GM19240 (cell line): Measurements from ENCODE around the gene SKIC8.
"Not testable (repeated sequence)": the region's sequence is repeated elsewhere in the genome, so short reads cannot be mapped to it uniquely, and the experiment has no call there.

ENCODE experiments used
- DNase-seq: peaks from one replicate; pipeline ENCODE4 v3.0.0; 2011; ENCODE audit warnings: low spot score; ENCODE audit not compliant: insufficient read length

The SKIC8 gene

DNA sequence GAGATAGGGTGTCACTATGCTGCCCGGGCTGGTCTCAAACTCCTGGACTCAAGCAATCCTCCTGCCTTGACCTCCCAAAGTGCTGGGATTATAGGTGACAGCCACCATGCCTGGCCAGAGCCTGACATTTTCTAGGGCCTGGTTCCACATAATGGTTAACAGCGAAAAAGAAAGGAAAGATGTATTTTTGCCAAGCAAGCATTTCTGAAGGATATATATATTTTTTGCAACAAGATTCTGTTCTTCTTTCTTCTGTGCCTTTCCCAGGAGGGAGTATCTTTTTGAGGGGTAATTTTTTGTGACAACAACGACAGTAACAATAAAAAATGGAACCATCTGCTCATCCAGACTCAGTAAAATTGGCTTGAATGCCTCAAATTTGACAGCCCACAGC lies 43.4 kb downstream of the SKIC8 start:
- no peak for DNase-seq

- DNase-seq, result no peak
These were observed 43.9 kb downstream of the SKIC8 start for GRCh38 chr15:78255421-78256043.

- no peak for DNase-seq
These were observed 48.3 kb downstream of the SKIC8 start for GRCh38 chr15:78251136-78251535.

DNA sequence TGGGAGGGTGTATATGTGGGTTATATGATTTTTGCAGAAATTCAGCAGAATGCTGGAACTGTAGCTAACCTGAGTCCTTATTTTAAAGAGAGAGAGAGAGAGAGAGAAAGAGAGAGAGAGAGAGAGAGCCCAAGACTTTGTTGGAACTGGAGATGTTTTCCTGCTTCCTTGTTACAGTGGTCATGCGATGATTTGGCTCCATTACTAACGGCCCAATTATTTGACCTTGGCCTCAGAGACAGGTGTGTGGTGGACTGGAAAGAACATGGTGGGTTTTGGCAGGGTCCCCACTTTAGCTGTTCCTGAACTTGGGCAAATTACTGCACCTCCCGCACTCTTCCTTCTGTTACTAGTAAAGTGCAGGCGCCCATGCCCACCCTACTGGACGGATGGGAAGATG lies 50.3 kb downstream of the SKIC8 start:
- DNase-seq, result no peak

DNA sequence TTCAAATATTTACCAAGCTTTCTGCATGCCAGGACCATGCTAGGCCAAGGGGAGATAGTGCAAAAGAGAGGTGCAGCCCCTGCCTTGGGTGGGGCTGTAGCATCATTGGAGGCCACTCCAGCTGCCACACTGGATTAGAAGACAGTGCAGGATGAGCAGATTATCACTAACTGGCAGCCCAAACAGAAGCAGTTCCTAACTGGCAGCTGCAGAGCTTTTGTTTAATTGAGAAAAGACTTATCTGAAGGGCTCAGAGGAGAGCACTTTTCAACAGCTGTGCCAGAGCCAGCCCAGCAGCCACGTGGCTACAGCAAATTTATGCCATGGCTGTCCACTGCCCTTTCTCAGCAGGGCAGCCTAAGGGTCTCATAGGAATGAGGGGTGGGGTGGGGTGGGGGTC lies 51.5 kb downstream of the SKIC8 start:
- DNase-seq, result no peak

DNA sequence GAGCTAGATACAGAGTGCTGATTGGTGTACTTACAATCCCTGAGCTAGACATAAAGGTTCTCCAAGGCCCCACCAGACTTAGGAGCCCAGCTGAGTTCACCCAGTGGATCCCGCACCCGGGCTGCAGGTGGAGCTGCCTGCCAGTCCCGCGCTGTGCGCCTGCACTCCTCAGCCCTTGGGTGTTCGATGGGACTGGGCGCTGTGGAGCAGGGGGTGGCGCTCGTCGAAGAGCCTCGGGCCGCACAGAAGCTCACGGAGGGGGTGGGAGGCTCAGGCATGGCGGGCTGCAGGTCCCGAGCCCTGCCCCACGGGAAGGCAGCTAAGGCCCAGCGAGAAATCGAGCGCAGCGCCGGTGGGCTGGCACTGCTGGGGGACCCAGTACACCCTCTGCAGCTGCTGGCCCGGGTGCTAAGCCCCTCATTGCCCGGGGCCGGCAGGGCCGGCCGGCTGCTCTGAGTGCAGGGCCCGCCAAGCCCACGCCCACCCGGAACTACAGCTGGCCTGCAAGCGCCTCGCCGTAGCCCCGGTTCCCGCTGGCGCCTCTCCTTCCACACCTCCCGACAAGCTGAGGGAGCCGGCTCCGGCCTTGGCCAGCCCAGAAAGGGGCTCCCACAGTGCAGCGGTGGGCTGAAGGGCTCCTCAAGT lies 53.3 kb downstream of the SKIC8 start:
- not testable (repeated sequence) for DNase-seq

DNA sequence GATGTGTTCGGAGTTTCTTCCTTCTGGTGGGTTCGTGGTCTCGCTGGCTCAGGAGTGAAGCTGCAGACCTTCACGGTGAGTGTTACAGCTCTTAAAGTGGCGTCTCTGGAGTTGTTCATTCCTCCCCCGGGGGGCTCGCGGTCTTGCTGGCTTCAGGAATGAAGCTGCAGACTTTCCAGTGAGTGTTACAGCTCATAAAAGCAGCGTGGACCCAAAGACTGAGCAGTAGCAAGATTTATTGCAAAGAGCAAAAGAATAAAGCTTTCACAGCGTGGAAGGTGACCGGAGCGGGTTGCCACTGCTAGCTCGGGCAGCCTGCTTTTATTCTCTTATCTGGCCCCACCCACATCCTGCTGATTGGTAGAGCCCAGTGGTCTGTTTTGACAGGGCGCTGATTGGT lies 54.0 kb downstream of the SKIC8 start:
- not testable (repeated sequence) for DNase-seq

GRCh38 chr15:78244893-78245292 lies 54.5 kb downstream of the SKIC8 start:
- no peak for DNase-seq

DNA sequence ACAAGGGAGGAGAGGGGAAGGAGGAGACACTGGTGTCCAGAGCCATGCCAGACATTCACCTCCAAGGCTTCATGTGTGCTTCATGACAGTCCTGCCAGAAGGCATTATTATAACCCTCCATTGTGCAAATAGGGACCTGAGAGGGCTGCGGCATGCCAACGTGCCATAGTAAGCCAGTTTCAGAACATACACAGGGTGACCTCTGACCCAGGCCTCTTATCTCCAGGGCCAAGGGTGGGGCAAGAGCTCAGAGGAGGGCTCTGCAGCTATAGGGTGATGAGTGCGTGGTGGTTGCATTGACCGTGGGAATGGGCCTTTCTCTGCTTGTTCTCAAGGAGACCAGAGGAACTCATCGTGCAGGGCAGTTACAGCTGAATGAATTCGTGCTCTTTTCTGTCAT lies 55.3 kb downstream of the SKIC8 start:
- no peak for DNase-seq

DNA sequence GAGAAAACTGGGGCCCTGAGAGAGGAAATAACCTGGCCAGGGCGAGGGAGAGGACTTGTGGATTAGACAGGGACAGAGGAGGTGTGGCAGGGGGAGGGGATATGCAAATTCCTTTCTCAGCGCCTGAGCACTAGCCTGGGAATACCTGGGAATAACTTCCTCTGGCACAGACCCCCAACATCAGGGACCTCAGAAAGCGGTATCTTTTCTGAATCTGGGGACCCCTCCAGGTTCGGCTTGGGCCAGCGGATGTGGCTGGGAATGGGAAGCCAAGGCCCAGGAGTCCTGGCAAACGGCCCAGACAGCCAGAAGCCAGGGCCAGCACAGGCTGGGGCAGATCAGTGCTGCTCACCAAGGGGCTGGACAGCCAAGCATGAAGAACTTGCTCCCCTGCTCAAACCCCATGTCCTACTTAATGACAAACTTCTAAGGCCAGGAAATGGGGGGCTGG lies 55.9 kb downstream of the SKIC8 start:
- no peak for DNase-seq

DNA sequence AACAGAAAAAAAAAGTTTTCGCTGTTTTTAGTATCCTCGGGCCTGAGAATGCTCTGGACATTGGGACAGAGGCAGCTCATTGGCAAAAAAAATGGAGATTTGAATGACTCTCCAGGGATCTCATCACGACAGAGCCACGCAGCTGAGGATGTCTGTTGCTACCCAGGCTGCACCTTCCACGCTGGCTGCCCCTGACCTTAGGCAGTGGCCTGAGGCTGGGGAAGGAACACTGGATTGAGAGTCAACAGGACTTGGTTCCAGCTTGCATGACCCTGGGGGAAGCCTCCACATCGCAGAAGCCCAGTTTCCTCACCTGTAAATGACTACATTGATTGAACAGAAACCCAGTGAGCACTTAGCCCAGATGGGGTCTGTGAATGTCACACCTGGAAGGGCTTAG lies 56.4 kb downstream of the SKIC8 start:
- DNase-seq, result no peak

DNA sequence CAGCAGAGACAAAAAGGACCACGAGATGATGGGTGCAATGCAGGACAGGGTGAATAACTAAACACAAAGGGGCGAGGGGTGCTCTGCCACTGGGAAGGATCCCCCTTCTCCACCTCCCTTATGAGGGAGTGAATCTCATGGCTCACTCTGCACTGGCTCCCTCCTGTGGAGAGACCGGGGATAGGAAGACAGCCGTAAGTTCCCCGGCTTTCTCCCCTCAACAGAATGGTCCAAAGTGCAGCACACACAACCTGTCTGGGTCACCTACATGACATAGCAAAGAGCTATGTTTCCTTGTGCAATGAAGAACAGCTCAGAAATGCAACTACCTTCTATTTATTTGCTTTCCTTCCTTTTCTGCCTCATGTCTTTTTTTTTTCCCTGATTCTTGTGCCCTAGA lies 57.3 kb downstream of the SKIC8 start:
- DNase-seq, result no peak

DNA sequence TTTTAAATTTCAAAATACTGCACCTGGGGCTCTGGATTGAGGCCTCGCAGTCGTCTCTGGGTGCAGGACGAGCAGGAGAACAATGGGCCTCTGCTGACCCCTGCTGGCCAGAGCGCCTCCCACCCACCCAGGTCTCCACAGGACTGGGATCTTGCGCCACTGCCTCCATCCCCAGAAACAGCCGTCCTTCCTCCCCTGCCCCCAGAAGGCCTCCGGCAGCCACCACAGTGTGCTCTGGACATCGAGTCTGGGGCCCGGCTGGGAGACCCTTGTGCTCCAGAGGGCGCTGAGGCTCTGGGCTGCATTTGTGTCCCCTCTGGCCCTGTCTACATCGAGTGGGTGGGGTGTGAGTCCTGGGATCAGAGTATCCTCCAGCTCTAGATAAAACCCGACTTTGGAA lies 58.4 kb downstream of the SKIC8 start:
- peak; percentile 91 for DNase-seq

GRCh38 chr15:78239811-78240210 lies 59.6 kb downstream of the SKIC8 start:
- DNase-seq, result no peak

DNA sequence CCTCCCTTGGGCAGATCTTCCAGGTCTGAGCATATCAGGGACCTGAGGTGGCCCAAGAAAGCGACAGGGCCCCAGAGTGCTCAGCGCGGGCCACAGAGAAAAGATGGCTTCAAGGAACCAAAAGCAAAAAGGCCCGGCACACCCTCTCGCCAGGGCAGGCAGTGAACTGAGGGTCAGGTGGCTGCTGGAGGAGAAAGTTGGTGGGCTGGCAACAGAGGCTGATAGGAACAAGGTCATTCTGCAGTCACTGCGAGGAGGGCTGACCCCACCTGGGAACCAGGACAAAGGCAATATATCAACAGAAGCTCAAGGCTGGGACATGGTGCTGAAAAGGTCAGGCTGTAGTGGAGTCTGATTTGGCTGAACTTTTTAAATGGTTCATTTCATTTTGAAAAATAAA lies 62.3 kb downstream of the SKIC8 start:
- DNase-seq, result no peak

DNA sequence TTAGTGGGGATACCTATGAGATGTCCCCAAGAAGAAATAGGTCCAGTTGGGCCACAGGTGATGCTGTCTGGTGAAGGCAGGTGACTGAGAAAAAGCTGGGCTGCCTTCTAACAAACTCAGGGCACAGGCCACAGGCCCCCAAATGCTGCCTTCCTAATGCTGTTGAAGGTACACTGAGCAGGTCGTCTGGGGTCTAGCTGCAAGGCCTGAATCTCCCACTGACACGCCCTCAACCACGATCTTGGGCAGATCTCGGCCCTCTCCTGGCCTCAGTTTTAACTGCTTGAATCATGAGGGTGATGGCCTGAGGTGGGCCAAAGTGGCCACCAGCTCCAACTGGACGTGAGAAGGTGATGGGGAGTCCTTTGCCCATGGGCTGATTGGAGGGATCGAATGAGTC lies 62.9 kb downstream of the SKIC8 start:
- no peak for DNase-seq

DNA sequence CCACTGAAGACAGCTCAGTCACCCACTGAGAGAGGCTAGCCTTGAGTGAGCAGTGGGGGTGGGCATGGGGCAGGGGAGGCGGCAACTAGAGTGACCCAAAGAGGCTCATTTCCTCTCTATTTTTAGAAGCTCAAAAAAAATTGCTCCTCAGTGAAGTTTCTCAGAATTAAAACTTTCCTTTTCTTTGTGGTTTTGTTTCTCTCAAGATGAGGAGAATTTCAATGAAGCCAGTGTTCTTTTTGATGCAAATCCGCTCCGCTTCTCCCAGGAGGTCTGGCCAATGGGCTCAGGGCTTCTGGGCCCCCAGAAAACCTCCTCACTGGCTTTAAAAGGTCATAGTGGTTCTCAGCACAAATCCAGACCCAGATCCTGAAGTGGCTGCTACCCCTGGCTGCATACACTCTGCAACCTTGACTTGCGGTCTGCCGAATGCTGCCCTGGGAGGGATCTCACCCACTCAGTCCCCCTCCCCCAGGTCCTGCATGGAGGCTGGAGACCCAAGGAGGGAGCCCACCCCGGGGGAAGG lies 64.8 kb downstream of the SKIC8 start, which contains the start of gene ACSBG1:
Gene ACSBG1 (minus strand): TSS at position 51 of the 526 bp plus-strand sequence. CDS start 64 bp downstream, outside the sequence.
- no peak for DNase-seq

GRCh38 chr15:78233496-78233895 lies 65.9 kb downstream of the SKIC8 start:
- DNase-seq, result no peak
